ENCODE measurements around the gene PLXNC1.

Gene PLXNC1

GRCh38 chr12:94353130-94353529 is 204.8 kb downstream of the PLXNC1 start:
- TF ChIP-seq, protein P1, sequence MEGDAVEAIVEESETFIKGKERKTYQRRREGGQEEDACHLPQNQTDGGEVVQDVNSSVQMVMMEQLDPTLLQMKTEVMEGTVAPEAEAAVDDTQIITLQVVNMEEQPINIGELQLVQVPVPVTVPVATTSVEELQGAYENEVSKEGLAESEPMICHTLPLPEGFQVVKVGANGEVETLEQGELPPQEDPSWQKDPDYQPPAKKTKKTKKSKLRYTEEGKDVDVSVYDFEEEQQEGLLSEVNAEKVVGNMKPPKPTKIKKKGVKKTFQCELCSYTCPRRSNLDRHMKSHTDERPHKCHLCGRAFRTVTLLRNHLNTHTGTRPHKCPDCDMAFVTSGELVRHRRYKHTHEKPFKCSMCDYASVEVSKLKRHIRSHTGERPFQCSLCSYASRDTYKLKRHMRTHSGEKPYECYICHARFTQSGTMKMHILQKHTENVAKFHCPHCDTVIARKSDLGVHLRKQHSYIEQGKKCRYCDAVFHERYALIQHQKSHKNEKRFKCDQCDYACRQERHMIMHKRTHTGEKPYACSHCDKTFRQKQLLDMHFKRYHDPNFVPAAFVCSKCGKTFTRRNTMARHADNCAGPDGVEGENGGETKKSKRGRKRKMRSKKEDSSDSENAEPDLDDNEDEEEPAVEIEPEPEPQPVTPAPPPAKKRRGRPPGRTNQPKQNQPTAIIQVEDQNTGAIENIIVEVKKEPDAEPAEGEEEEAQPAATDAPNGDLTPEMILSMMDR (IDR thresholded peaks at IDR 0.05; ENCODE audit: insufficient read depth, low read length, poor library complexity, severe bottlenecking) = no peak
- Histone ChIP-seq H3K27me3 (replicated peaks; ENCODE audit: control insufficient read depth, insufficient read depth, low read length) (no peaks in the 10 kb centered on the region), H3K4me3 (replicated peaks; ENCODE audit: low read depth, low read length) (no peak overlapping the region), H3K36me3 (ENCODE audit: control insufficient read depth, insufficient read depth, low read length) (no peaks in the 10 kb centered on the region; the same call in 1 of the 2 replicates)
- DNase-seq (ENCODE audit: extremely low read depth, insufficient read length) = no peak

Data from GM06990 (cell line).